Naive thymus-derived CD4-positive, alpha-beta T cell (primary cell): ENCODE measurements around the gene ANKMY2. TPM values are rescaled to one million over a fixed set of nuclear protein-coding genes. Genes with fewer than 3 reads are reported as not detected.

Experiments
- ATAC-seq: fragments of 150-1000 bp; cut with Tn5 transposase; 2 replicates; pipeline ENCODE4 v1.10.0; 2021; ENCODE audit warnings: mild to moderate bottlenecking, moderate library complexity
- CTCF ChIA-PET: fragments of 350-600 bp; sonication (Branson Sonifier 250); formaldehyde crosslinking; loops from one replicate; lab custom pipeline; 2021; ENCODE audit warnings: antibody characterized with exemption; lab: Charles Lee
- POLR2A ChIA-PET: fragments of 350-600 bp; sonication (Branson Sonifier 250); formaldehyde crosslinking; loops from one replicate; lab custom pipeline; 2021; ENCODE audit warnings: antibody characterized with exemption, inconsistent platforms; lab: Charles Lee
- DNase-seq, 9 donors: peaks; one replicate each; pipeline versions ENCODE4 v3.0.0 to v3.0.0-alpha.2; 2020 to 2022; ENCODE audit warnings: mixed read lengths in 1 of 9
- H3K27ac ChIP-seq: one replicate; pipeline ENCODE4 v1.7.0; 2013; ENCODE audit warnings: mild to moderate bottlenecking, low read depth, low read length, moderate library complexity
- H3K27me3 ChIP-seq, 2 donors: one replicate each; pipeline ENCODE4 v1.7.0; 2013; ENCODE audit warnings: low read length in 2 of 2, mild to moderate bottlenecking in 2 of 2, moderate library complexity in 2 of 2; ENCODE audit not compliant: control insufficient read depth in 2 of 2, insufficient read depth in 2 of 2
- H3K36me3 ChIP-seq, 3 experiments: 1 replicate in 2 of 3; 2 replicates in 1 of 3; pipeline ENCODE4 v1.7.0; 2013; ENCODE audit warnings: low read length in 3 of 3, mild to moderate bottlenecking in 3 of 3, moderate library complexity in 1 of 3; ENCODE audit not compliant: insufficient read depth in 3 of 3, control insufficient read depth in 2 of 3
- H3K4me1 ChIP-seq, 2 donors: one replicate each; pipeline ENCODE4 v1.7.0; 2013; ENCODE audit warnings: low read length in 2 of 2, mild to moderate bottlenecking in 2 of 2, moderate library complexity in 1 of 2; ENCODE audit not compliant: control insufficient read depth in 2 of 2, insufficient read depth in 2 of 2
- H3K4me3 ChIP-seq: 2 replicates; pipeline ENCODE4 v1.7.0; 2013; ENCODE audit warnings: mild to moderate bottlenecking, low read length
- H3K9me3 ChIP-seq, 3 experiments: 1 replicate in 2 of 3; 2 replicates in 1 of 3; pipeline ENCODE4 v1.7.0; 2013; ENCODE audit warnings: low read length in 3 of 3; ENCODE audit not compliant: control insufficient read depth in 2 of 3
- H3K27ac Mint-ChIP-seq, 9 donors: one replicate each; pipeline ENCODE4 v1.8.0; 2020 to 2022; ENCODE audit warnings: mixed read lengths in 9 of 9, mild to moderate bottlenecking in 8 of 9, moderate library complexity in 5 of 9, inconsistent platforms in 2 of 9
- H3K27me3 Mint-ChIP-seq, 5 donors: one replicate each; pipeline ENCODE4 v1.8.0; 2021 to 2022; ENCODE audit warnings: mixed read lengths in 5 of 5, mild to moderate bottlenecking in 1 of 5
- H3K36me3 Mint-ChIP-seq, 5 donors: one replicate each; pipeline ENCODE4 v1.8.0; 2020 to 2022; ENCODE audit warnings: mixed read lengths in 5 of 5, mild to moderate bottlenecking in 3 of 5, inconsistent platforms in 1 of 5
- H3K4me1 Mint-ChIP-seq, 7 donors: one replicate each; pipeline ENCODE4 v1.8.0; 2020 to 2022; ENCODE audit warnings: mixed read lengths in 7 of 7, mild to moderate bottlenecking in 3 of 7, inconsistent platforms in 1 of 7
- H3K4me3 Mint-ChIP-seq, 10 donors: one replicate each; pipeline ENCODE4 v1.8.0; 2020 to 2022; ENCODE audit warnings: mild to moderate bottlenecking in 10 of 10, mixed read lengths in 10 of 10, moderate library complexity in 6 of 10, inconsistent platforms in 2 of 10
- H3K9me3 Mint-ChIP-seq, 11 donors: one replicate each; pipeline ENCODE4 v1.8.0; 2020 to 2022; ENCODE audit warnings: mixed read lengths in 11 of 11, mild to moderate bottlenecking in 4 of 11, inconsistent platforms in 1 of 11, moderate library complexity in 1 of 11
- intact Hi-C, 2 donors: fragments of 100-400 bp; cut with micrococcal nuclease; formaldehyde crosslinking; loops; one replicate each; pipeline ENCODE4 v1.15.1; 2023
- polyA plus RNA-seq, 2 donors: library from polyadenylated mRNA; unstranded; fragments of 300-500 nt; fragmentation: Illumina TruSeq; gene quantifications; one replicate each; pipeline ENCODE4 v1.2.3, GENCODE V29; 2021
- total RNA-seq, 6 experiments: library from RNA in 5 of 6; stranded (reverse) in 5 of 6; gene quantifications; 1 replicate in 5 of 6; 2 replicates in 1 of 6; pipeline ENCODE4 v1.2.3 and lab custom pipeline; 2021 to 2026

Gene ANKMY2
- total and polyA plus RNA-seq, 7 experiments from 2014 or later: 6.3 to 16.4 (median 11.8) TPM

GRCh38 chr7:16586081-16586874 lies 59.3 kb downstream of the ANKMY2 start:
- Mint-ChIP-seq H3K27ac (no peak overlapping the region), H3K4me1 (peaks cover 0 to 3% (median 0%) of the 10 kb centered on the region in 7 donors), H3K27me3 (peaks cover 0 to 9% (median 0%) of the 10 kb centered on the region in 5 donors), H3K36me3 (peaks cover 0 to 3% (median 0%) of the 10 kb centered on the region in 5 donors), H3K9me3 (peaks cover 0 to 3% (median 0%) of the 10 kb centered on the region in 11 donors), H3K4me3 (peak overlapping the region in 1 of 10 donors; percentile 29)
- no peaks in the 10 kb centered on the region for H3K9me3 ChIP-seq
- intact Hi-C loops: no loop called here
- DNase-seq: no peak
- ATAC-seq: peak; percentile 18
- ChIA-PET POLR2A (no interaction called here), CTCF (no interaction called here)
- no peaks in the 10 kb centered on the region for H3K4me1 ChIP-seq
- no peak overlapping the region for H3K4me3 ChIP-seq
- no peaks in the 10 kb centered on the region for H3K36me3 ChIP-seq
- no peak overlapping the region for H3K27ac ChIP-seq
- H3K27me3 ChIP-seq: no peaks in the 10 kb centered on the region

- Mint-ChIP-seq H3K9me3 (peaks cover 0 to 3% (median 0%) of the 10 kb centered on the region in 11 donors), H3K27ac (no peak overlapping the region), H3K27me3 (peaks cover 0 to 9% (median 0%) of the 10 kb centered on the region in 5 donors), H3K36me3 (peaks cover 0 to 3% (median 0%) of the 10 kb centered on the region in 5 donors), H3K4me1 (peaks cover 0 to 3% (median 0%) of the 10 kb centered on the region in 7 donors), H3K4me3 (no peak overlapping the region)
- POLR2A ChIA-PET: no interaction called here
- no peaks in the 10 kb centered on the region for H3K9me3 ChIP-seq
- intact Hi-C loops: no loop called here
- no peaks in the 10 kb centered on the region for H3K36me3 ChIP-seq
- CTCF ChIA-PET: no interaction called here
- H3K27me3 ChIP-seq: no peaks in the 10 kb centered on the region
- DNase-seq: no peak
- H3K4me1 ChIP-seq: no peaks in the 10 kb centered on the region
- H3K27ac ChIP-seq: no peak overlapping the region
- no peak for ATAC-seq
- H3K4me3 ChIP-seq: no peak overlapping the region
Measured at GRCh38 chr7:16585540-16585939, 60.0 kb downstream of the ANKMY2 start.

GRCh38 chr7:16583834-16584233 lies 61.7 kb downstream of the ANKMY2 start:
- Mint-ChIP-seq H3K9me3 (peaks cover 0 to 3% (median 0%) of the 10 kb centered on the region in 11 donors), H3K36me3 (peaks cover 0 to 3% (median 0%) of the 10 kb centered on the region in 5 donors), H3K4me3 (no peak overlapping the region), H3K27ac (no peak overlapping the region), H3K27me3 (peaks cover 0 to 10% (median 2%) of the 10 kb centered on the region in 5 donors), H3K4me1 (peaks cover 0 to 3% (median 0%) of the 10 kb centered on the region in 7 donors)
- intact Hi-C loops: no loop called here
- no peaks in the 10 kb centered on the region for H3K36me3 ChIP-seq
- ATAC-seq: no peak
- no peak for DNase-seq
- ChIA-PET CTCF (no interaction called here), POLR2A (no interaction called here)
- H3K4me1 ChIP-seq: no peaks in the 10 kb centered on the region
- no peak overlapping the region for H3K4me3 ChIP-seq
- no peaks in the 10 kb centered on the region for H3K27me3 ChIP-seq
- no peaks in the 10 kb centered on the region for H3K9me3 ChIP-seq
- H3K27ac ChIP-seq: no peak overlapping the region

- intact Hi-C loops: no loop called here
- Histone ChIP-seq H3K27me3 (no peaks in the 10 kb centered on the region), H3K9me3 (no peaks in the 10 kb centered on the region), H3K27ac (no peak overlapping the region), H3K36me3 (no peaks in the 10 kb centered on the region), H3K4me1 (no peaks in the 10 kb centered on the region), H3K4me3 (no peak overlapping the region)
- no peak overlapping the region for H3K27ac Mint-ChIP-seq
- DNase-seq (no peak), ATAC-seq (no peak)
- H3K27me3 Mint-ChIP-seq: peaks cover 0 to 11% (median 2%) of the 10 kb centered on the region in 5 donors
- H3K36me3 Mint-ChIP-seq: peaks cover 0 to 3% (median 0%) of the 10 kb centered on the region in 5 donors
- ChIA-PET CTCF (no interaction called here), POLR2A (interaction anchor here (0.6 kb wide), 1 partner anchor 1343 kb away, joined by 3 read pairs; no protein-coding TSS in a partner anchor)
- no peak overlapping the region for H3K4me3 Mint-ChIP-seq
- peaks cover 0 to 3% (median 0%) of the 10 kb centered on the region in 11 donors for H3K9me3 Mint-ChIP-seq
- H3K4me1 Mint-ChIP-seq: peaks cover 0 to 1% (median 0%) of the 10 kb centered on the region in 7 donors
Measured at GRCh38 chr7:16581286-16581685, 64.3 kb downstream of the ANKMY2 start.

GRCh38 chr7:16579216-16579615 lies 66.3 kb downstream of the ANKMY2 start:
- H3K4me3 Mint-ChIP-seq: no peak overlapping the region
- no peaks in the 10 kb centered on the region for H3K4me1 ChIP-seq
- no peaks in the 10 kb centered on the region for H3K27me3 ChIP-seq
- H3K36me3 Mint-ChIP-seq: no peaks in the 10 kb centered on the region
- DNase-seq (no peak), ATAC-seq (no peak)
- no peaks in the 10 kb centered on the region for H3K36me3 ChIP-seq
- H3K27me3 Mint-ChIP-seq: peaks cover 0 to 11% (median 2%) of the 10 kb centered on the region in 5 donors
- H3K4me3 ChIP-seq: no peak overlapping the region
- H3K9me3 ChIP-seq: no peaks in the 10 kb centered on the region
- no peaks in the 10 kb centered on the region for H3K4me1 Mint-ChIP-seq
- H3K27ac ChIP-seq: no peak overlapping the region
- no peaks in the 10 kb centered on the region for H3K9me3 Mint-ChIP-seq
- ChIA-PET POLR2A (no interaction called here), CTCF (no interaction called here)
- intact Hi-C loops: no loop called here
- H3K27ac Mint-ChIP-seq: no peak overlapping the region

GRCh38 chr7:16571941-16572340 lies 73.6 kb downstream of the ANKMY2 start:
- H3K9me3 ChIP-seq: no peaks in the 10 kb centered on the region
- ChIA-PET CTCF (interaction anchor here (1.2 kb wide), 1 partner anchor 495 kb away, joined by 5 read pairs; no protein-coding TSS in a partner anchor), POLR2A (no interaction called here)
- ATAC-seq: no peak
- H3K4me3 ChIP-seq: no peak overlapping the region
- H3K9me3 Mint-ChIP-seq: peaks cover 0 to 3% (median 0%) of the 10 kb centered on the region in 11 donors
- H3K36me3 Mint-ChIP-seq: peaks cover 0 to 5% (median 0%) of the 10 kb centered on the region in 5 donors
- no peaks in the 10 kb centered on the region for H3K36me3 ChIP-seq
- H3K27ac Mint-ChIP-seq: no peak overlapping the region
- no peak for DNase-seq
- H3K4me1 Mint-ChIP-seq: no peaks in the 10 kb centered on the region
- H3K4me1 ChIP-seq: no peaks in the 10 kb centered on the region
- H3K27me3 Mint-ChIP-seq: peaks cover 0 to 7% (median 6%) of the 10 kb centered on the region in 5 donors
- intact Hi-C loops: no loop called here
- no peak overlapping the region for H3K27ac ChIP-seq
- H3K4me3 Mint-ChIP-seq: no peak overlapping the region
- H3K27me3 ChIP-seq: no peaks in the 10 kb centered on the region
